GM10847 (cell line): ENCODE data around the gene TNS2.

Source experiments
- POLR2A ChIP-seq: IDR thresholded peaks from 2 replicates; pipeline ENCODE4 v1.6.1; 2011; ENCODE audit not compliant: insufficient read length; ENCODE audit errors: extremely low read depth

Gene TNS2

GRCh38 chr12:53036802-53037201 lies 13.1 kb upstream of the TNS2 start:
- TF ChIP-seq POLR2A, result no peak

- no peak for TF ChIP-seq POLR2A
These were observed 10.0 kb upstream of the TNS2 start for GRCh38 chr12:53039851-53040250.

DNA sequence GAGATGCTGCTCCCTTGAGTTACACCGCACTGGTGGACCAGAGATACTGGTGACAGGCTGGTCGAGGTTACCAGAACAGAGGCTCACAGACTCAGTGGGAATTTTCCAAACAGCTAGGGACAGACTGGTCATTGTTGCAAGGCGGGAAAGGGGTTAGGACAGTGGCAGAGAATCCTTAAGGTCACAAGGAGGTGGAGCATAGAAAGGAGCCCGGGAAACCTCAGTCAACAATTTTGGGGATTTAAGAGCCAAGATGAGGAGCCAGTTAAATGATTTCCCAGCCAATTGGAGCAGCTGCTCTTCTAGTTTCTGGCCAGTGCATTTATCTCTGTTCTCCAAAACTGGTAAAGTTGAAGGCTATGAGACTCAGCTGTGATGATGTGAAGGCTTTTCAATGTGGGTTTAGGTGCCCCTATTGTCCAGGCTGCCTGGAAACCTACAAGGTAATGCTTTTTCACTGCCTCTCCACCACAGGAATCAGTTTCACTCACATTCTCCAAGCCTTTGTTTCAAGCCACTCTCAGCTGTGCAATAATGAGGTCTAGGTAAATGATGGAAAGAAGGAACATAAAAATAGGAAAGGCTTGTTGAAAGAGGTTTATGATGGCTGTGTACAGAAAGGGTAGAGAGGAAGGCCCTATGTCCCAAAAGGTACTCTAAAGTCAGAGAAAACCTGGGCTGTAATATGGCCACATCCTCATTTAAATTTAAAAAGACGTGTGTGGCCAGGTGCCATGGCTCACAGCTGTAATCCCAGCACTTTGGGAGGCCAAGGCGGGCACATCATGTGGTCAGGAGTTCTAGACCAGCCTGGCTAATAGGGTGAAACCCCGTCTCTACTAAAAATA lies 7.0 kb upstream of the TNS2 start:
- no peak for TF ChIP-seq POLR2A

GRCh38 chr12:53044052-53044581 lies 5.7 kb upstream of the TNS2 start:
- TF ChIP-seq POLR2A, result no peak

GRCh38 chr12:53044896-53045695 lies 4.8 kb upstream of the TNS2 start:
- TF ChIP-seq POLR2A, result no peak

- no peak for TF ChIP-seq POLR2A
These were observed 4.2 kb upstream of the TNS2 start for GRCh38 chr12:53045696-53046045.

GRCh38 chr12:53046655-53047220 lies 3.1 kb upstream of the TNS2 start:
- no peak for TF ChIP-seq POLR2A

GRCh38 chr12:53047221-53048032 lies 2.4 kb upstream of the TNS2 start:
- TF ChIP-seq POLR2A, result no peak

- TF ChIP-seq POLR2A, result no peak
These were observed 1.7 kb upstream of the TNS2 start for GRCh38 chr12:53048033-53048779.

DNA sequence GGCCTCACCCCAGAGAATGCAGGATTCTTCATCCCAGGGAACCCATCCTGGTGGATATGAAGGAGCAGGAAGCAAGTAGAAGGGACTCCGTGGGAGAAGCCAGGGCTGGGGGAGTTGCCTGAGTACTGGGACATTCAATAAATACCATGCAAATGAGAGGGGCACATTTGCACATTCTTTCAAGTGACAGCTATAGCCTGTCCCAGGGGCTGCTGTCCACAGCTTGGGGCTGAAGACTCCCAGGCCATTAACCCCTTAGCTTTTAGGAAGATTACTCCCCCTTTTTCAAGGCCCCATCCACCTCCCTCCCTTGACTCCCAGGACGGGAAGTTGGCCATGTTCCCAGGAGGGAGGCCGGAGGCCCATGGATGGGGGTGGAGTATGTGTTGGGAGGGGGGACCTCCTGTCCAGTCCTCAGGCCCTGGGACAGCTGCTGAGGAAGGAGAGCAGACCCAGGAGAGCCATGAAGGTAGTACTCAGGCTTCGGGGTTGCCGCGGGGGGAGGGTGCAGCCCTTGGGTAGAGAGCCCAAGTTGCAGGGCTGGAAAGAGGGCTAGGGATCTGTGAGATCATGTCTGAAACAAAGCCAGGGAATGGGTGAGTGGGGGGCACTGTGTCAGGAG lies 974 bp upstream of the TNS2 start:
- no peak for TF ChIP-seq POLR2A

GRCh38 chr12:53050426-53051057 lies 677 bp downstream of the TNS2 start:
- no peak for TF ChIP-seq POLR2A

DNA sequence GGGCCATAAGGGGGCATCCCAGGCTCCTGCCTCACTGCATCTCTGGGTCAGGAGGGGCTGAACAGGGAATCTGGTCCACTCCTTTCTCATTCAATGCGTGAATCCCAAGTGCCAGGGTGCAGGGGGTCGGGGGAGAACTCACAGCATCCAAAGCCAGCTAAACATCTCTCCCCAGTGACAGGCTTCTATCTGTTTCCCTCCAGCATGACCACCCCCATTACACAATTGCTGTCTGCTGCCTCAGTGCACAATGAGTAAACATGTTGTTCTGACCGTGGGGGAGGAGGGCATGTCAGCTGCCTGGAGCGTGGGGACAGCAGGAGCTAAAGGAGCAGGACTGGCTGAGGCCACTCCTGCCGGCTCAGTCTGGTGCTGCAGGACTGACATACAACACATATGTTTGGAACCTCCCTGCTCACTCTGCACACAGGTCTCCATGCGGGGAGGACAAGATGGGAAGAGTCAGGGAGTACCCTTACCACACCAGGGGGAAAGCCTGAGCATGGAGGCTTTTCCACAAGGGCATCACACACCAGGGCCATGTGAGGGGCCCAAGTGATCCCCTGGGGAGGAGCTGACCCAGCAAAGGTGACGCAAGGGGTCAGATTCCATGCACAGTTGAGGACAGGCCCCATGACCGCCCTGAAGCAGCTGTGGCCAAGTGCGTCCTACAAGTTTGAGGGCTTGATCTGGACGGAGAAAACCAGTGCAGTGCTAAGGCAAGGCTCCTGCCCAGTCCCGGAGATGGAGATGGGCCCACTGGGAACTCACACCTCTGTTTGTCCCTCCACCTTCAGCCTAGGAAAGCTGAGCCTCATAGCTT lies 1.4 kb downstream of the TNS2 start:
- TF ChIP-seq POLR2A, result no peak
